Measurements from ENCODE around the gene RHPN2. TPM values are rescaled to one million over a fixed set of nuclear protein-coding genes. Genes with fewer than 3 reads are reported as not detected.
"Not testable (repeated sequence)": the region's sequence is repeated elsewhere in the genome, so short reads cannot be mapped to it uniquely, and the experiment has no call there.

RHPN2 gene
- total RNA-seq, 5 donors from 2014 or later (not counting 1 experiment from before 2014, with no cell fraction given) = 0.16 to 0.66 (median 0.33) TPM

DNA sequence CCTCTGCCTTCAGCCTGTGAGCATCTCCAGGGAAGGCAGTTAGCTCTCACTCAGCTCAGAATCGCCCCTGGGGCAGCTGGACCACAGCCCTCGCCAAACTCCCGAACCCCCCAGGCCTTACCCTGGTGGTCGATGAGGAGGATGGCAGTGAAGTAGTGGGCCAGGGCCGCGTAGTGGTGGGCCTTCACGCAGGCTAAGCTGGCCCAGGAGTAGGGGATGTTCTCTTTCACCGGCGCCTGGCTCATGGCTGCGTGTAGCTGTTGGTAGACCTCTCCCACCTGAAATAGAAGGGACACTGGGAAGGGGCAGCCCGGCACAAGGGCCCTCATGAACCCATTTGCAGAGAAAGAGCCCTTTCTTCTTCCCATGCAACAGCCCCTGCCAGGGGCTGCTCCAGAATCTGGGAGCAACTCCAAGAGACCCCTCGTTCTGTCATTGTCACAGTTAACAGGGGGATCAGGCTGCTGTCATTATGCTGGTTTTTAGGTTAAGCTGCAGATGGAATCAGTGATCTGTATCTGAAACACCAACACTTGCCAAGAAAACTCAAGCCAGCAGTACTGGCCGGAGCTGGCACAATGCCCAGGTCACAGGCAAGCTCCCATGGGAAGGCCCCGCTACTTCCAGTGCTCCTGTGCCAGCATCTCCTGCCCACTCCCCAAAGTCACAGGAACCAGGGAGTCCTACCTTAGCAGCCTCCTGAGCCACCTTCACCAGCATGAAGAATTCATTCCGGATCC lies 62.4 kb downstream of the RHPN2 start:
- H3K27me3 ChIP-seq (replicated peaks in 1 of 2; ENCODE audit: control insufficient read depth in 2 of 2, extremely low read depth in 1 of 2, insufficient read depth in 2 of 2, low read length in 1 of 2); POLR2A ChIA-PET; H3K4me3 ChIP-seq (ENCODE audit: control insufficient read depth in 1 of 2, extremely low read depth in 1 of 2, low read length in 1 of 2); H3K36me3 Mint-ChIP-seq; ATAC-seq (replicated peaks in 1 of 4); H3K27ac ChIP-seq (ENCODE audit: low read length); H3K9me3 ChIP-seq; DNase-seq; H3K27me3 Mint-ChIP-seq; H3K4me3 Mint-ChIP-seq; H3K9me3 Mint-ChIP-seq; CTCF ChIA-PET; H3K36me3 ChIP-seq (ENCODE audit: control insufficient read depth in 2 of 2, extremely low read depth in 1 of 2, insufficient read depth in 1 of 2, low read length in 1 of 2); H3K27ac Mint-ChIP-seq: not testable (repeated sequence)
- 95% methylated on average over 8 of the region's 15 CpGs for WGBS (ENCODE audit: insufficient coverage)
- peaks cover 12 to 28% (median 13%) of the 10 kb centered on the region in 3 donors for H3K4me1 Mint-ChIP-seq
- peaks cover 3 to 17% of the 10 kb centered on the region in 2 experiments for H3K4me1 ChIP-seq (ENCODE audit: control insufficient read depth in 1 of 2, extremely low read depth in 1 of 2, insufficient read depth in 2 of 2, low read length in 2 of 2)

DNA sequence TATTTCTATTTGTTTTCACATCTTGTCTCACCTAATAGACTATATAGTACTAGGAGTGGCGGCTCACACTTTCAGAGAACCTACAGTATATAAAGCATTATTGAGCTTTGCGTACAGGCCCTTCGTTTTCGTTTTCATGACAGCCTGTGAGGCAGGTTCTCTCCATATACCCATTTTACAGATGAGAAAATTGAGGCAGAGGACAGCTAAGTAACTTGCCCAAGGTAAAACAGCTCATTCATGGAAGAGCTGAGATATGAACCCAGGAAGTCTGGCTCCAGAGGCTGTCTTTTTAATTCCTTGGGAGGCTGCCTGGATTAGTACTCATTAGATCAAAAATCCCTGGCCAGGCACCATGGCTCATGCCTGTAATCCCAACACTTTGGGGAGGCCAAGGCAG lies 63.8 kb downstream of the RHPN2 start:
- ATAC-seq (replicated peaks in 1 of 4) (peak in 1 of 4 experiments; percentile 12), DNase-seq (no peak)
- no peaks in the 10 kb centered on the region for H3K36me3 Mint-ChIP-seq
- H3K4me3 Mint-ChIP-seq = peak overlapping the region in 1 of 3 donors; percentile 68
- H3K27ac Mint-ChIP-seq = peak overlapping the region in 1 of 2 donors; percentile 79
- Histone ChIP-seq H3K4me3 (ENCODE audit: control insufficient read depth in 1 of 2, extremely low read depth in 1 of 2, low read length in 1 of 2) (no peak overlapping the region), H3K36me3 (ENCODE audit: control insufficient read depth in 2 of 2, extremely low read depth in 1 of 2, insufficient read depth in 1 of 2, low read length in 1 of 2) (no peaks in the 10 kb centered on the region), H3K27me3 (replicated peaks in 1 of 2; ENCODE audit: control insufficient read depth in 2 of 2, extremely low read depth in 1 of 2, insufficient read depth in 2 of 2, low read length in 1 of 2) (peaks cover 0 to 2% of the 10 kb centered on the region in 2 experiments), H3K27ac (ENCODE audit: low read length) (no peak overlapping the region), H3K9me3 (no peaks in the 10 kb centered on the region), H3K4me1 (ENCODE audit: control insufficient read depth in 1 of 2, extremely low read depth in 1 of 2, insufficient read depth in 2 of 2, low read length in 2 of 2) (peaks cover 3 to 17% of the 10 kb centered on the region in 2 experiments)
- peaks cover 12 to 28% (median 13%) of the 10 kb centered on the region in 3 donors for H3K4me1 Mint-ChIP-seq
- CTCF ChIA-PET = interaction anchor here in 1 of 2 donors (0.6 kb wide), 1 partner anchor 31 kb away, joined by 5 read pairs; no protein-coding TSS in a partner anchor
- H3K27me3 Mint-ChIP-seq = no peaks in the 10 kb centered on the region
- WGBS (ENCODE audit: insufficient coverage) = 100% methylated on average over 2 of the region's 4 CpGs
- no peaks in the 10 kb centered on the region for H3K9me3 Mint-ChIP-seq
- POLR2A ChIA-PET = no interaction called here

DNA sequence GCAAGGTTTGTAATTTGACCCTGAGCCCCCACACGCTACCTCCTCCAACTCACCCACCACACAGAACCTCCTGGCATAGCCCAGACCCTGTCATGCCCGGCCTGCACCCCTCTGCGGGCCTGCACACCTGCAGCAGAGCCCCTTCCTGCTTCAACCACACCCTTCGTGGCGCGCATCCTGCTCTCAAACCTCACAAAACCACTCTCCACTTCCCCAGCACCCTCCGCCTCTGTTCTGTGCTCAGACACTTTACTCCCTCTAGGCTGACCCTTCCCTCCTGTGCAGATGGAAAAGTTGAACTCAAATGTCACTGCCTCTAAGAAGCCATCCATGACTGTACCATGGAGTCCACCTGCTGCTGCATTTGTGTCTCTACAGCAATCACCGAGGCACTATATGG lies 64.2 kb downstream of the RHPN2 start:
- H3K27me3 Mint-ChIP-seq = no peaks in the 10 kb centered on the region
- ChIA-PET POLR2A (no interaction called here), CTCF (interaction anchor here in 1 of 2 donors (0.6 kb wide), 1 partner anchor 32 kb away, joined by 5 read pairs; no protein-coding TSS in a partner anchor)
- peak in 22 of 35 experiments; percentile 2 to 47 (median 12) for DNase-seq
- peaks cover 0 to 2% of the 10 kb centered on the region in 2 experiments for H3K27me3 ChIP-seq (replicated peaks in 1 of 2; ENCODE audit: control insufficient read depth in 2 of 2, extremely low read depth in 1 of 2, insufficient read depth in 2 of 2, low read length in 1 of 2)
- H3K36me3 Mint-ChIP-seq = no peaks in the 10 kb centered on the region
- H3K36me3 ChIP-seq (ENCODE audit: control insufficient read depth in 2 of 2, extremely low read depth in 1 of 2, insufficient read depth in 1 of 2, low read length in 1 of 2) = no peaks in the 10 kb centered on the region
- peaks cover 12 to 28% (median 13%) of the 10 kb centered on the region in 3 donors for H3K4me1 Mint-ChIP-seq
- H3K4me3 ChIP-seq (ENCODE audit: control insufficient read depth in 1 of 2, extremely low read depth in 1 of 2, low read length in 1 of 2) = no peak overlapping the region
- WGBS (ENCODE audit: insufficient coverage) = 6% methylated on average over 6 of the region's 8 CpGs
- H3K27ac Mint-ChIP-seq = peak overlapping the region; percentile 70 to 79
- peaks cover 3 to 17% of the 10 kb centered on the region in 2 experiments for H3K4me1 ChIP-seq (ENCODE audit: control insufficient read depth in 1 of 2, extremely low read depth in 1 of 2, insufficient read depth in 2 of 2, low read length in 2 of 2)
- H3K9me3 ChIP-seq = no peaks in the 10 kb centered on the region
- peak overlapping the region in 2 of 3 donors; percentile 1 to 68 for H3K4me3 Mint-ChIP-seq
- no peak overlapping the region for H3K27ac ChIP-seq (ENCODE audit: low read length)
- H3K9me3 Mint-ChIP-seq = no peaks in the 10 kb centered on the region
- ATAC-seq (replicated peaks in 1 of 4) = peak; percentile 66 to 87 (median 79)

DNA sequence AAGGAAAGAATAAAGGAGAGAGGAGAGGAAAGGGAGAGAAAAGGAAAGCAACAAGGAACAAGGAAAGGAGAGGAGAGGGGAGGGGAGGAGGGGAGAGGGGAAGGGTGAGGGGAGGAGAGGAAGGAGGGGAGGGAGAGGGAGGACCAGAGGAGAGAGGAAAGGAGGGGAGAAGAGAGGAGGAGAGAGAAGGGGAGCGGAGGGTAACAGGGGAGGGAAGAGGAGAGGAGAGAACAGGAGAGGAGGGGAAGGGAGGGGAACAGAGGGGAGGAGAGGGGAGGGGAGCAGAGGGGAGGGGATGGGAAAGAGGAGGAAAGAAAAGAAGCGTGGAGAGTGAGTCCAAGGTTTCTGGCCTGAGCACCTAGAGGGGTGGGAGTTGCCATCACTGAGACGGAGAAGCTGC lies 66.0 kb downstream of the RHPN2 start:
- no peak overlapping the region for H3K4me3 ChIP-seq (ENCODE audit: control insufficient read depth in 1 of 2, extremely low read depth in 1 of 2, low read length in 1 of 2)
- H3K27me3 ChIP-seq (replicated peaks in 1 of 2; ENCODE audit: control insufficient read depth in 2 of 2, extremely low read depth in 1 of 2, insufficient read depth in 2 of 2, low read length in 1 of 2) = no peaks in the 10 kb centered on the region
- H3K27ac ChIP-seq (ENCODE audit: low read length) = no peak overlapping the region
- WGBS (ENCODE audit: insufficient coverage) = 89% methylated on average over 2 of the region's 3 CpGs
- ATAC-seq (replicated peaks in 1 of 4) (no peak), DNase-seq (no peak)
- Mint-ChIP-seq H3K27me3 (no peaks in the 10 kb centered on the region), H3K9me3 (no peaks in the 10 kb centered on the region), H3K27ac (no peak overlapping the region), H3K4me3 (no peak overlapping the region), H3K36me3 (no peaks in the 10 kb centered on the region), H3K4me1 (peaks cover 12 to 28% (median 13%) of the 10 kb centered on the region in 3 donors)
- ChIA-PET CTCF (no interaction called here), POLR2A (no interaction called here)
- no peaks in the 10 kb centered on the region for H3K36me3 ChIP-seq (ENCODE audit: control insufficient read depth in 2 of 2, extremely low read depth in 1 of 2, insufficient read depth in 1 of 2, low read length in 1 of 2)
- H3K9me3 ChIP-seq = no peaks in the 10 kb centered on the region
- peaks cover 3 to 17% of the 10 kb centered on the region in 2 experiments for H3K4me1 ChIP-seq (ENCODE audit: control insufficient read depth in 1 of 2, extremely low read depth in 1 of 2, insufficient read depth in 2 of 2, low read length in 2 of 2)

DNA sequence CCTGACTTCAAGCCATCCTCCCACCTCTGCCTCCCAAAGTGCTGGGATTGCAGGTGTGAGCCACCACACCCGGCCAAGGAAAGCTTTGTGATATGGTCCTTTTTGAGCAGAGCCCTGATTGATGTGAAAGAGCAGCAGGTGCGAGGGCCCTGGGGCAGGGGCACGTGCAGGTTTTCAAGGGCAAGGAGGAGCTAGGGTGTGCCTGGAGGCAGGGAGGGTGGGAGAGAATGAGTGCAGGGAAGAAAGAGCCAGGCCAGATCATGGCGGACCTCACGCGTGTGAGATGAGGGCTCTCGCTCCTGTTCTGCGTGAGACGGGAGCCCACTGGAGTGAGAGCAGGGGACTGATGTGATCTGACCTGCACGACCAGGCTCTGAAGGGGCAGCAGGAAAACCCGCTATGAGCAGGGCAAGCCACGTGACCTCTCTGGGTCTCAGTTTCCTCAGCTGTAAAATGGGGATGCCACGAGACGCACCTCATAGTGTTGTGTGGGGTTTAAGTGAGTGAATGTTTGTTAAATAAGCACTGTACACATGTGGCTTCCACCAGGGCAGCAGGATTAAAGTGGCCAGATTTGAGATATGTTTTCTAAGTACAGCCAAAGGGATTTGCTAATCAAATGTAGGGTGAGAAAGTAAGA lies 66.9 kb downstream of the RHPN2 start:
- POLR2A ChIA-PET = no interaction called here
- H3K4me3 Mint-ChIP-seq = no peak overlapping the region
- WGBS (ENCODE audit: insufficient coverage) = 89% methylated on average over 14 of the region's 14 CpGs
- no peaks in the 10 kb centered on the region for H3K9me3 Mint-ChIP-seq
- peaks cover 12 to 28% (median 13%) of the 10 kb centered on the region in 3 donors for H3K4me1 Mint-ChIP-seq
- Histone ChIP-seq H3K27me3 (replicated peaks in 1 of 2; ENCODE audit: control insufficient read depth in 2 of 2, extremely low read depth in 1 of 2, insufficient read depth in 2 of 2, low read length in 1 of 2) (no peaks in the 10 kb centered on the region), H3K9me3 (no peaks in the 10 kb centered on the region), H3K36me3 (ENCODE audit: control insufficient read depth in 2 of 2, extremely low read depth in 1 of 2, insufficient read depth in 1 of 2, low read length in 1 of 2) (no peaks in the 10 kb centered on the region), H3K4me1 (ENCODE audit: control insufficient read depth in 1 of 2, extremely low read depth in 1 of 2, insufficient read depth in 2 of 2, low read length in 2 of 2) (peaks cover 3 to 17% of the 10 kb centered on the region in 2 experiments), H3K4me3 (ENCODE audit: control insufficient read depth in 1 of 2, extremely low read depth in 1 of 2, low read length in 1 of 2) (no peak overlapping the region), H3K27ac (ENCODE audit: low read length) (no peak overlapping the region)
- CTCF ChIA-PET = no interaction called here
- DNase-seq (no peak), ATAC-seq (replicated peaks in 1 of 4) (no peak)
- H3K27ac Mint-ChIP-seq = no peak overlapping the region
- no peaks in the 10 kb centered on the region for H3K36me3 Mint-ChIP-seq
- H3K27me3 Mint-ChIP-seq = no peaks in the 10 kb centered on the region

DNA sequence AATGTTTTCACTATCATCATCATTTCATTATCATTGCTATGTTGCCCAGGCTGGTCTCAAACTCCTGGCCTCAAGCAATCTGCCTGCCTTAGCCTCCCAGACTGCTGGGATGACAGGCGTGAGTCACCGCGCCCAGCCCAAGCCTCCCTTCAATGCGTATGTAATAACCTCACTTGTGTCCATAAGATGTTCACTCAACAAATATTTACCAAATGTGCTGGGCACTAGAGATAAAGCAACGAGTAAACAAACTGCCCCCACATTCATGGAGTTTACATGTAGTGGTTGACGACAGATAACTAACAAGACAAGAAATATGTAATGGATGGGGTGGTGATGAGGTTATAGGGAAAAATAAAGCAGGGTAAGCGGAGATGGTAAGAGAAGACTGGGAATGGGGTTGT lies 67.6 kb downstream of the RHPN2 start:
- H3K4me1 Mint-ChIP-seq = peaks cover 12 to 28% (median 13%) of the 10 kb centered on the region in 3 donors
- H3K27ac Mint-ChIP-seq; POLR2A ChIA-PET; ATAC-seq (replicated peaks in 1 of 4); CTCF ChIA-PET; H3K27me3 ChIP-seq (replicated peaks in 1 of 2; ENCODE audit: control insufficient read depth in 2 of 2, extremely low read depth in 1 of 2, insufficient read depth in 2 of 2, low read length in 1 of 2); H3K9me3 Mint-ChIP-seq; DNase-seq; H3K4me3 ChIP-seq (ENCODE audit: control insufficient read depth in 1 of 2, extremely low read depth in 1 of 2, low read length in 1 of 2); H3K36me3 Mint-ChIP-seq; H3K27me3 Mint-ChIP-seq; H3K27ac ChIP-seq (ENCODE audit: low read length); H3K9me3 ChIP-seq; H3K4me3 Mint-ChIP-seq; H3K36me3 ChIP-seq (ENCODE audit: control insufficient read depth in 2 of 2, extremely low read depth in 1 of 2, insufficient read depth in 1 of 2, low read length in 1 of 2): not testable (repeated sequence)
- 96% methylated on average over 4 of the region's 7 CpGs for WGBS (ENCODE audit: insufficient coverage)
- peaks cover 3 to 17% of the 10 kb centered on the region in 2 experiments for H3K4me1 ChIP-seq (ENCODE audit: control insufficient read depth in 1 of 2, extremely low read depth in 1 of 2, insufficient read depth in 2 of 2, low read length in 2 of 2)

Measured in T-cell (primary cell).